Fibroblast of skin of left biceps (primary cell): ENCODE data around the gene ARPC5.
A peak's percentile ranks its signal among the peaks of the same experiment; 100 is the strongest.
"Not testable (repeated sequence)": the region's sequence is repeated elsewhere in the genome, so short reads cannot be mapped to it uniquely, and the experiment has no call there.

Source experiments
- DNase-seq, 2 experiments: peaks; one replicate each; pipeline ENCODE4 v3.0.0-alpha.2; 2013; ENCODE audit warnings: low read depth in 2 of 2

The ARPC5 gene

DNA sequence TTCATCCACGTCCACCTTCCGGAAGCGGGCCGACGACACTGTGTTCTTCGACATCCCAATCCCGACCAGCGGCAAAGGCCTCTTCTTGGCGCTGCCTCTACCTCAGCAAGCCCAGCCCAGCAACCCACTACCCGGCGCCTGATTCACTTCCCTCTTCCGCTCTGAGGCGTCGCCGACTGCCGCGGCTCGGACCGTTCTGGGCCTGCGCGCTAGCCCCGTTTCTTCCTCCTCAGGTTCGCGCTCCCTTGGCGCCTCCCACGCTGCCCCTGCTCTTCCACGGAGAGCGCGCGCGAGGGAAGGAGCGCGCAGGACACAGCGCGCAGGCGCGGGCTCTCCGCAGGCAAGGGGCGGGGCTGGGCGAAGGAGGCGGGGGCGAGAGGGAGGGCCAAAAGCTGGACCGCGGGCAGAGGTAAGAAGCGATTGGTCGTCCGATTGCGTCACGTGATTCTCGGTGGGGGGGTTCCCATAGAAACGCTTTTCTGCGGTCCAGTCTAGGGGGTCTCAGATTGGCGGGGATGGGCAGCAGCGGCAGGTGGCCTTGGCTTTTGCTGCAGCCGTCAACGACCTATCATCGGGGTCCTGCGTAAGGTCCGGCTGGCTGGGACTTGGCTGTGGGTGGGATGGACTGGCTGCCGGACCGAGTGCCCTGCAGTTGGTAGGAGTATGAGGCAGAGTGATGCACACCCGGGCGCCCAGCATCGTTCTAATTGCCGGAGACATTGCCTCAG, at the start of gene ARPC5:
Gene ARPC5, minus strand, starts transcription at position 178 of the 728 bp plus-strand sequence. Its CDS starts 124 bp downstream, at position 54.
- peak; percentile 97 for DNase-seq

DNA sequence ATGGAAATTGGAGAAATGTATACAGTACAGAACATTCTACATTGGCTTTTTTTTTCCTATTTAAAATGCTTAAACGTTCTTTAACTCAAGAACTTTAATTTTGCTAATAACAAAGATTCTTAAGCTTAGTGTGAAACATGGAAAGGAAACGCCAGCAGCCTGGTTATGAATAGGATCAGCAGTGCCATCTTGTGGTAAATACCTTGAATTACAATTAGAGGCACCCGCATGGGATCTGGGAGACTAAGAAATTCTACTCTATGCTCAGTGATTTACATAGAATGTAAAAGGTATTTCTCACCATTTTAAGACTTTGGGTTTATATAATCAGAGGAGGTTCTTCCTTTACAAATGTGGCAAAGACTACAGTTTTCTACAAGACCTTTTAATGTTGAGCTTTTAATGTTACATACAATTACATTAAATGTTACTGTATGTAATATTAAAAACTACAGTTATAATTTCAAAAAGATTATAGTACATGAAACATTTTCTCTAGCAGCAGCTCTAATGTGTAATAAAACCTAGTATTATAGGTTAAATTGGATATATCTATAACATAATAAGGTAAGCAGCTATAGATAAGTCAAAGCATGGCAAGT, 49.6 kb upstream of the ARPC5 start:
- no peak for DNase-seq

DNA sequence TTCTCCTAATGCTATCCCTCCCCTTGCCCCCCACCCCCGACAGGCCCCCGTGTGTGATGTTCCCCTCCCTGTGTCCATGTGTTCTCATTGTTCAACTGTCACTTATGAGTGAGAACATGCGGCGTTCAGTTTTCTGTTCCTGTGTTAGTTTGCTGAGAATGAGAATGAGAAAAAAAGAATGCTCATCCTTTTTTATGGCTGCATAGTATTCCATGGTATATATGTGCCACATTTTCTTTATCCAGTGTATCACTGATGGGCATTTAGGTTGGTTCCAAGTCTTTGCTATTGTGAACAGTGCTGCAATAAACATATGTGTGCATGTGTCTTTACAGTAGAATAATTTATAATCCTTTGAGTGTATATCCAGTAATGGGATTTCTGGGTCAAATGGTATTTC, 43.8 kb upstream of the ARPC5 start:
- DNase-seq: not testable (repeated sequence)

DNA sequence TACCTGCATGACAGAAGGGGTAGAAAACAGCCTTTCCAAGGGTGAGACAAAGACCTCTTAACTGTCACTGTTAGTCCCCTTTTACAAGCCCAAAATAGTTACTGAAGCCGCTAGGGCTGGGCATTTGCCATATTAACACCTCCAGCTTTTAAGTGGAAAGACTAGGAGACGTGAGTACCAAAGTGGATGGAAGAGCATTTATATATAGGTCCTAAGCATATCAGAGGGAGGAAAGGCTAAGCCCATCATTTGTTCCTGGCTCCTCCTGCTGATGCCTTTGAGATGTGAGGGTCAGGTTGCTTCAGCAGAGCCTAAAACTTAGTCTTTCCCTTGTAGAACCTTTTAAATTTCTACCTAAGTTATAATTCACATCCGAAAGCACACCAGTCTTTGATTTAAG, 43.2 kb upstream of the ARPC5 start:
- no peak for DNase-seq

DNA sequence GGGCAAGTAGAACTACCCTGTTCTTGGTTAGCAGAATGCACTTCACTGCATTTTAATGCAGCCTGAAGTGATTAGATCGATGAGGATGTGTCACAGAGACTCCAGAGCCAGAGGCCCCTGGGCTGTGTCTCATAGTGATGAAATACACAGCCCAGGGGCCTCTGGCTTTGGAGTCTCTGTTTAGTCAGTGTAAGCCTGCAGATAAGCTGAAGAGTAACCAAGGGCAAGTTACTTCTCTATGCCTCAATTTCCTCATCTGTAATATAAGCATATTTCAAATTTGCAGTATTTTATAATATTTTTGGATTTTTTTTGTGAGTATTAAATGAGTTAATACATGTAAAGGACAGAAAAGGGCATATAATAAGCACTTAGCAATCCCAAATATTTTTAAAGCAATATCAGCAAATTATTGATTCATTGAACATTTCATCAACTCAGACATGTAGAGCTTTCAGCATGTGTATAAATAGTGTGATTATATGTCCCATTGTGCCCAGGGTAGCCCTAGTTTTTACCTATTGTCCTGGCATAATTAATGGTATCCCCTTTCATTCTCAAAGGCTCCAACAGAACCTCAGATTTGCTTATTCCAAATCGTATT, 41.1 kb upstream of the ARPC5 start:
- DNase-seq: no peak

DNA sequence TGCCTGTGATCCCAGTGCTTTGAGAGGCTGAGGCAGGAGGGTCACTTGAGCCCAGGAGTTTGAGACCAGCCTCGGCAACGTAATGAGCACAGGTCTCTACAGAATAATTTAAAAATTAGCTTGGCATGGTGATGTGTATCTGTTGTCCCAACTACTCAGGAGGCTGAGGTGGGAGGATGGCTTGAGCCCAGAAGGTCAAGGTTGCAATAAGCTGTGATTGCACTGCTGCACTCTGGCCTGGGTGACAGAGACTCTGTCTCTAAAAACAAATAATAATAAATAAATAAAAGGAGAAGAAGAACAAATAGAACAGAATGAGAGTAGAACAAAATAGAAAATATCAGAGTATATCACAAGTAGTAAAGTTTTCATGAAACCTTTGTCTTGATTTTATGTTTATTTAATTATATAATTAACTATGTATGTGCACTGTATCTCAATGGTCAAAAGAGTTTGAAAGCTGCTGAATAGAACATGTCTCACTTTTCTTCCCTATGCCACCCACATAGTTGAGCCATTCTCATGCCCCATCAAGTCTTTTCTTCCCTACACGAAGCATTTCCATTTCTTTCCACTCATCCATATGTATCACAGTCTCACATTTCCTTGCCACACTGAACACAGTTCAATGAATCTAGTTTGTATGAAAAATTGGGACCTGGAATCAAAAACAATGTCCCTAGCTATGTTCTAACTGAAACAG, 40.5 kb upstream of the ARPC5 start:
- no peak for DNase-seq

DNA sequence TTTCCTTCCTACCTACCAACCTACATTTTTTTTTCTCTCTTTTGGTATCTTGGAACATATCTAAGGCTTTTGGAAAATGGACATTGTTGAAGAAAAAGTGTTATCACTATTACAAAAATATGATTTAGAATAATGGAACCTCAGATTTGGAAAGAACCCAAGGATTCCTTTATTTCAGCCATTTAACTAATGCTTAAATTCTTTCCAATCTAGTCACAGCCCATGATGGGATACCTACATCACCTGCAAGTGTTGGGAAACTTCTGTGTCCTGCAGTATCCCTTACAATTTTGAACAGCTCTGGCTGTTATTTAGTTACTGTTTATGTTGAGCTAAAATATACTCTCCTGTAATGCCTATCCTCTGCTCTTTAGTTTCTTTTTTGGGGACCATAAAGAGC, 39.8 kb upstream of the ARPC5 start:
- no peak for DNase-seq

DNA sequence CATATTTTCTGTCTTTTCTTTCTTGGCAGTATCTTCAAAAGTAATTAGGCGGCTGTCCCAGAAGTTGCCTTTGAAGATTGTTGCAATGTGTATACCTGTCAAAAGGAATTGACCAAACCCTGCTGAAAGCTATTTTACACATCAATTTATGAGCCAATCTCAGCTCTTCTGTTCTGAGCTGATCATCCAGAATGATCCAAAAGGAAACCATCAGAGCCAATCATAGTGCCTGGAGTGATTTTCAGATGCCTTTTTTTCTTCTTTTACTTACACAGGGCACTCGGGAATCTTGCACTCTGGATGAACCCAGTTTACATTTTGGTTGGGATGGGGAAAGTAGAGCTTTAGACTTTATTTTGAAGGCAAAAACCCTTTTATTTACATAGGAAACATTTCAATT, 39.3 kb upstream of the ARPC5 start:
- no peak for DNase-seq

DNA sequence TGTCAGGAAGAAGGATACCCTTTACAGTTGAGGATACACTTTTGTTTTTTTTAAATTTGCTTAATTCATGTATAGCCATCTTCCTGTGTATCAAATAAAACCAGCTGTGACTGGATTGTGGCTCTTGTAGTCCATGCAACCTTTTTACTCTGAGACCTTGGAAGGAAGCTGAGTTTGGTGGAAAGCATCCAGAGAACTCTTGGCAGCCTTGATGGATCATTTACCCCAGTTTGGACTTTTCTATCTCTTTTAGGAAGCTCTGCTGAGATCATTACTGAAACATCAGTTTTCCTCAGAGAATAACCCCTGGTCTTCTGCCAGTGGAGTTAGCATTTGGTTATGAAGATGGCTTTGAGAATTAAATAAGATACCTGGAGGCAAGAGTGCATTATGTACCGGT, 38.8 kb upstream of the ARPC5 start:
- DNase-seq: peak; percentile 49 to 54

DNA sequence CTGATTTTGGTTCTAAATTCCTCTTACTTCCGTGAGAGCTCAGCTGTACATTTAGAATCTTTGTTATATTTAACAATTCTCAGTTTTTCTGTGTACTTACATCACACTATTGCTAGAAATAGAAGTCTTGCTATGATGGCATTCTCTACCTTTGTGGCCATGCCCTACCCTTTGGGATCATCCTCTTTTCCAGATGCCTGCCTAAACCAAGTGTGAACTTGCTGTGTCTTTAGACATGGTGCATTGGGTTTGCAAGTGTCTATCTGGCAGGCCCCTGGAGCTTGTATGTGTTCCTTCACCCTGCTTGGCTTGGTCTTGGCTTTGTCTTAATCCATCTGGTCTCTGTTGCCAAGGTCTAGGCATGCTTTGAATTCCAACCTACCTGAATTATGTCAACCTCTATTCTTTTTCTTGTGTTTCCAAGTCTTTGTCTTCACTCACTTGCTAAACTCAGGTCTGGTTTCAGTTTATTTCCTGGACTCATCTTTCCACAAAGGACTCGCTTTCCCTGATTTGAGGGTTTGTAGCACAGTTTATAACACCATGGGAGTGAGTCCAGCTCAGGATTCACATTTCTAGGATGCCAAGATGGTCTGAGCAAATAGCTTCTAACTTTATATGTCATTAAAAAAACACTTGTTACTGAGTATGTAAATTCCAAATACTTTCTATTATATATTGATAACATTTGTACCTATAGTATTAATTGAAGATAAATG, 38.2 kb upstream of the ARPC5 start:
- no peak for DNase-seq

DNA sequence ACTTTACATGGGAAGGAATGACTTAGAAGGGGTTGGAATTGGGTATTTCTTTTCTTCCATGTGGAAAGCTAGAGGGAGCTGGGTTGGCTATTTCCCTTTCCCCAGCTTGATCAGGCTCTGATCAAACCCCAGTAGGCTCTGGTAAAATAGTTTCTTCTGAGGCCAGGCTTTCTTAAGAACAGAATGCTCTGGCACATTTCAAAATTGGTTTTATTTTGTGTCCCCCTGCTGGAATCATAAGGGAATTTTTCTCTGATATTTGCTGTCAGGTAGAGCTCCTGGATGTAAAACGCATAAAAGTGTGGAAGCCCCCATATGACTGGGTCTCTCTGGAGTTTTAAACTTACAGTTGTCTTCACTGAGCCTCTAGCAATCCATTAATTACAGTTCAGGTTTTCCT, 34.6 kb upstream of the ARPC5 start:
- DNase-seq: no peak

DNA sequence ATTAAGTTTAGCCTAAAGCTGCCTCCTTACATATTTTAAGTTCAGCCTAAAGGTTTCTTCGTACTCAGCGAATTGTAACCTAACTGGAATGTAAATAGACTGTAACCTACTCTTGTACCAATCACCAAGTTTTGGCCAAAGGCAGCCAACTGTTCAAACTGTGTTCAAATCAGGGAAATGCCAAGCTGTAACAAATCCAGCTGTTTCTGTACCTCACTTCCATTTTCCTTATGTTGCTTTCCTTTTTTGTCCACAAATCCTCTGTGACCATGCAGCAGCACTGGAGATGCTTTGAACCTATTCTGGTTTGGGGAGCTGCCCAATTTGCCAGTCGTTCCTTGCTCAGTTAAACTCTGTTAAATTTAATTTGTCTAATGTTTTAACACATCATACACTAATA, 20.8 kb upstream of the ARPC5 start:
- DNase-seq: no peak

DNA sequence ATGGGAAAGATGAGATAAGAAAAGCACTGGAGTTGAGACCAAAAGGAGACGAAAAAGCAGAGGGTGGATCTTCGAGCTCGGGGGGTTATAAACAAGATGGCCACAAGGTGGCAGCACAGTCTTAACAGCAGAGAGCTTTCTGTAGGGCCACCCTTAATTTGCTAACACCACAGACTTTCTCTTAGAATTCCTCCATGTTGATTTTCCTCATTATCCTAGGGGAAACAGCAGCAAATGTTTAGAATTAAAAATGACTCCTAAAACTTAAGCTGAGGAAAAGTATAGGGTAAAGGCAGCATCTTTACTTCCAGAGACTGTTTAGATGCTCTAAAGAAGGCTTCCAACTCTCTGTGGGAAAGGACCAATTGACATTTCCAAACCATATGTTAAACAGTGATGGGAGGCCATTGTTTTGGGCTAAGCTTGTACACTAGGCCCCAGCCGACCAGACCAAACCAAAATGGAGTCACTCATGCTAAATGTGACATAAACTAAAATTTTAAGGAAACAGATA, 20.0 kb upstream of the ARPC5 start:
- DNase-seq: peak; percentile 50 to 55

DNA sequence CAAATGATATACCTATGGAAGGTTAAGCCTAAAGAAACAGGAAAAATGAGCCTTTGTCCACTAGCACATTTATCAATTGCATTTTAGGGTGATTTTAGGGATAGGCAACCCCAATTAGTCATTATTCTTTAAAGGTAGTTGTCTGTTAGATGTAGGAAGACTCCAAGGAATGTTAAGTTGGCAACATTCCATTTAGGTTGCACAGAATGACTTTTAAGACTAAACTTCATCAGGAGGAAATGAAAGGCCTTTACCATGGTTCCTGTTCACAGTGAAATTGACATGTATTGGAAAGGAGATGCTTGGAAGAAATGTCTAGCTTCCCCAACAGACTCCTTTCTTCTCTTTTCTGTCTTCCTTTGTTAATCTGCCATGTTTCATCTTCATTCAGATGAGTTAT, 19.1 kb upstream of the ARPC5 start:
- DNase-seq: no peak

DNA sequence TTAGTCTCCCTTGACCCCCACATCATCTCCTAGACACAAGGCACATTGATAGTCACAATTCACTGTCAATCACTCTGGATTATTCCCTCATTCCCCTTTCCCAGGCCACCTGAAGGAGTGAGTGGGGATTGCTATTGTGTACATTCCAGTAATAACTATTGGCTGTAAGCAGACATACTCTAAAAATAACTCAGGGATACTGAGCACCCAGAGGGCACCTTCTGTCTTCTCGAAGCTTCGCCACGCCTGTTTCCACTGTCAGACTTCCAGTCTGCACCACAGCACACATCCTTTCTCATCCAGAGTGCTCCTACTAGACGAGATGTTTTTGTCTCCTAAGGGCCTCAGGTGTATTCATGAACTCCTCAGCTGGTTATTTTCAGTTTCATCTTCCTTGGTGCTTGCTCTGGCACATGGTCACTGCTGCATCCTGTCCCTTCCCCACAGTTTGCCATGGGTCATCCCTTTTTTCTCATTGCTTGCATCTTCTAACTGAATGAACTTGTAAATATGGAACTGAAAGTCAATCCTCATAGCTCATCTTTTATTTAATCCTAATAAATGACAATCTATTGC, 18.4 kb upstream of the ARPC5 start:
- no peak for DNase-seq

DNA sequence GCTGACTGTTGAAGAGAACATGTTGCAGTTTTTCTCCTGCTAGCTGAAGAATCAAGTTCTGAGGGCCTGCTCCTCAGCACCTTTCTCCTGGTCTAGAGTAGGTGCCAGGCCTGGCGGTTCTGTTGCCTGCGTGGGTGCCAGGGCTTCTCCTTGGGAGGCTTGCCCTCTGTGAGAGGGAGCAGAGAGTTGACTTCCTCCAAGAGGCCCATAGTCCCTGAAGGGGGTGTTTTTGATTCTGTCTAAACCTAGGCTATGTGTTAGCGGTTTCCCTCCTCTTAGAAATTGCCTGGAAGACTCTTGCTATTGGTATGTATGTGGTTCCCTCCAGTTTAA, 17.8 kb upstream of the ARPC5 start:
- no peak for DNase-seq

DNA sequence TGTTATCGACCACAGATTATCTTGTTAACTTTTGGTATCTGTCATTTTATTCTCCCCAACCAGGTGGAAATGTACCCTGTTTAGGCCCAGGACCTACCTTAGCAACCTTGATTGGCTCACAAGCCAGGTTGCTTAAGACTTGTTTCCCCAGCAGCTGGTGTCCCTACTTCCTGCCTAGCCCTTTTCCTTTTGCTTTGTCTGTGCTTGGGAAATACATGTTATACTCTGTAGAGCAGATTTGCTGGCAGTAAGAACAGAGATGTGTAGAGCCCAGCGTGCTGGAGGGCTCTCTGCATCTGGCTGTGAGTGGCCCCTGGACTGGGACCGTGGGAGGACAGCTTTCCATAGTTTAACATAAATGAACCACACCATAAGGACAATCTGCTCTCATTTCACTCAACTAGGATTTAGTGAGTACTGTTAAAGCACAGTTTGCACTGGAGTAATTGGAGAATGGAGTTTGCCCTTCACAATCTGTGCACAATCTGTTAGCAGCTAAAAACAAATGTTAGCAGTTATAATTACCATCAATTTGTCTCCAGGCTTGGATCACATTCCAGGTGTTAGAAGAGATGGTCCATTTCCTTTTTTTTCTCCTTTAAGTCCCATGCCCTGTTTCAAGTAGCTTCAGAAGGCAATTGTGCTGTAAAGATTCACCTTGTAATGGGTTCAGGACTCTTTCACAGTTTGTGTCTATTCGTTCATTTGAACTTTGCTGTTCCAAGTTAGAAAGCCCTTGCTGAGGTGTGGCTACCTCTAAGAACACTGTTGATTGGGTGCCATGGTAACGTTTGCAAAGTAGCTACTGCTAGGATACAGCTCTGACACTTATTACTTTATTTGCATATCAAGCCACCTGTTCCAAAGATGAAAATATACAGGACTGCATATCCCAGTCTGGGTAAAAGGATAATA, 17.2 kb upstream of the ARPC5 start, which contains the start of gene APOBEC4:
Gene APOBEC4, minus strand, starts transcription at position 770 of the 915 bp plus-strand sequence. CDS start 4,535 bp downstream, outside the sequence.
- no peak for DNase-seq

DNA sequence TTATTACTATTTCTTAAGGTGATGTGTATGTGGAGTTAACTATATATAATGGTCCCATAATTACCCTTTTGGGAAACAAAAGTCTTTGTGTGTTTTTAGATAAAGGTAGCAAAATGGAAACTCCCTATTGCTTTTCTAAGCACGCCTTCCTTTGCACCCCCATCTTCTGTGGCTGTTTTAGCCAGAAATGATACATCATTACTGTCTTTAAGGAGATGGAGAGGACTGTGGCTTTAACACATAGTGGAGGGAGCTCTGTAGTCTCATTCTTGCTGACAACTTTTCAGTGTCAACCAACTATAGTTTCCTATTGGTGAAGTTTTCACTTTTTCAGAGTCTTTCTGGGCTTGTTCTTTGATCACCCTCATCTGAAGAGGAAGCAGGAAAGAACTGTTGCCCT, 16.5 kb upstream of the ARPC5 start:
- DNase-seq: no peak

DNA sequence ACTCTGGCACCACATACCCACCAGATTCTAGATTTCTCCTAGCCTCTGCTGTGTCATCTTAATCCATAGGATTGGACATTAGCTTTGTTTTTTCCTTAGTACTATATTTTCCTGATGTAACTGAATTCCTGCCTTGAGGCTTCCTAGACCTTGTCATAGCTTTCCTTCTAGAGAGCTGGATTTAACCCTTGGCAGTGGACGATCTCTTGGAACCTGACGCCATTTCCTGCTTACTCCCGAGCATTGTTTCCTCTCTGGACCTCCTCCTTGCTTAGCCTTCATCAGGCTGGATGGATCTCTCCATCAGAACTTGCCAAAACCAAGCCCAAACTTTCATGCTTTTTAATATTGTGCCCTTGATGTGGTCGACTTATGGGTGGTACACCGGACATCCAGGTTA, 16.0 kb upstream of the ARPC5 start:
- DNase-seq: no peak

DNA sequence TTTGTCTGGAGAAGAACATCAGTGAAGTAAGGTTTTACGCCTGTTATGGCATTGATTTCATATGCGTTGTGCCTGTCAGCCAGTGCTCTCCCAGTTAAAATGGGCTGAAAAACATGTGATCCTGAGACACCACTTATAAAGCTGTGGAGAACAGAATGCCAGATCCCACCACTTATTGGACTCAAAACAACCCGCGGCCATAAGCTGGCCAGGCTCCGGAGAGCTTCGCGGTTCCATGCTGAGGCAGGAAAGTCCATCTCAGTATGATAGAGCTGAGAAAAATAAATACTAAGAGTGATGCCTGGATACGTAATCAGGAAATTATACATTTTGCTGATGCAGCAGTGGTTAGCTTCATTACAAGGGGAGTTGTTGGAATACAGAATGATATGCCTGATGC, 12.5 kb upstream of the ARPC5 start:
- no peak for DNase-seq
